Measurements from ENCODE around the gene TMEM200C.

The TMEM200C gene

DNA sequence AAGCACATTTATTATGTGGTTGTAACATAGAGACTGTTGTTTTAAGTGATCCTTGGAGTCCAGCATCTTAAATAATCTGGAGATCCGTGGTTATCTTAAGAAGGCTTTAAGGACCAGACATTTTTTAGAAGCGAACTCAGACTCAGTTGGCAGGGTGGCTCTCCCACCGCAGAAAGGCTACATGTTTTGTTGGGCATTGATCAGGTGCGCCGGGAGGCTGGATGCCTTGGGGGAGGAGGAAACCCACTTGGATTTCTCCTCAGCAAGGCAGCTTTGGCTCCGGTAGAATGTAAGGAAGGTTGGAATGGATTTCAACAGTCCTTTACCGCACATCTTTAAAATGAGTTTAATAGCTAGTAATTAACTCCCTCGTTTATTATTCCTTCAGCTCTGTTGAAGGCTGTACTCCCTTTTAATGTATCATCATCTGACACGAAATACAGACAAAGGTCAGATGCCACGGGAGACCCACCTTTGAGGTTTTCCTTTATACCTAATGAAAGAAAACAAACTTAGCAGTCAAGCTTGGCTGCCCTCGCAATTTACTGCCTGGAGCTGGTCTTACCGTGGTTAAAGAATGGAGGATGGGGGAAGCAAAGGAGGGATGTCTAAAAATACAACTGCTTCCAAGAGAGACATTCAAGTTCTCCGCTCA lies 1.2 kb downstream of the TMEM200C start (continued):
- TF ChIP-seq, protein P1, sequence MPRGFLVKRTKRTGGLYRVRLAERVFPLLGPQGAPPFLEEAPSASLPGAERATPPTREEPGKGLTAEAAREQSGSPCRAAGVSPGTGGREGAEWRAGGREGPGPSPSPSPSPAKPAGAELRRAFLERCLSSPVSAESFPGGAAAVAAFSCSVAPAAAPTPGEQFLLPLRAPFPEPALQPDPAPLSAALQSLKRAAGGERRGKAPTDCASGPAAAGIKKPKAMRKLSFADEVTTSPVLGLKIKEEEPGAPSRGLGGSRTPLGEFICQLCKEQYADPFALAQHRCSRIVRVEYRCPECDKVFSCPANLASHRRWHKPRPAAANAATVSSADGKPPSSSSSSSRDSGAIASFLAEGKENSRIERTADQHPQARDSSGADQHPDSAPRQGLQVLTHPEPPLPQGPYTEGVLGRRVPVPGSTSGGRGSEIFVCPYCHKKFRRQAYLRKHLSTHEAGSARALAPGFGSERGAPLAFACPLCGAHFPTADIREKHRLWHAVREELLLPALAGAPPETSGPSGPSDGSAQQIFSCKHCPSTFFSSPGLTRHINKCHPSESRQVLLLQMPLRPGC (tag by site-specific recombination; IDR thresholded peaks at IDR 0.05) = no peak
- no peak for TF ChIP-seq ZNF670 (tag by site-specific recombination; IDR thresholded peaks at IDR 0.05; ENCODE audit: low read depth)
- TF ChIP-seq, protein P2, sequence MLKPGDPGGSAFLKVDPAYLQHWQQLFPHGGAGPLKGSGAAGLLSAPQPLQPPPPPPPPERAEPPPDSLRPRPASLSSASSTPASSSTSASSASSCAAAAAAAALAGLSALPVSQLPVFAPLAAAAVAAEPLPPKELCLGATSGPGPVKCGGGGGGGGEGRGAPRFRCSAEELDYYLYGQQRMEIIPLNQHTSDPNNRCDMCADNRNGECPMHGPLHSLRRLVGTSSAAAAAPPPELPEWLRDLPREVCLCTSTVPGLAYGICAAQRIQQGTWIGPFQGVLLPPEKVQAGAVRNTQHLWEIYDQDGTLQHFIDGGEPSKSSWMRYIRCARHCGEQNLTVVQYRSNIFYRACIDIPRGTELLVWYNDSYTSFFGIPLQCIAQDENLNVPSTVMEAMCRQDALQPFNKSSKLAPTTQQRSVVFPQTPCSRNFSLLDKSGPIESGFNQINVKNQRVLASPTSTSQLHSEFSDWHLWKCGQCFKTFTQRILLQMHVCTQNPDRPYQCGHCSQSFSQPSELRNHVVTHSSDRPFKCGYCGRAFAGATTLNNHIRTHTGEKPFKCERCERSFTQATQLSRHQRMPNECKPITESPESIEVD (tag by site-specific recombination; IDR thresholded peaks at IDR 0.05) = no peak

DNA sequence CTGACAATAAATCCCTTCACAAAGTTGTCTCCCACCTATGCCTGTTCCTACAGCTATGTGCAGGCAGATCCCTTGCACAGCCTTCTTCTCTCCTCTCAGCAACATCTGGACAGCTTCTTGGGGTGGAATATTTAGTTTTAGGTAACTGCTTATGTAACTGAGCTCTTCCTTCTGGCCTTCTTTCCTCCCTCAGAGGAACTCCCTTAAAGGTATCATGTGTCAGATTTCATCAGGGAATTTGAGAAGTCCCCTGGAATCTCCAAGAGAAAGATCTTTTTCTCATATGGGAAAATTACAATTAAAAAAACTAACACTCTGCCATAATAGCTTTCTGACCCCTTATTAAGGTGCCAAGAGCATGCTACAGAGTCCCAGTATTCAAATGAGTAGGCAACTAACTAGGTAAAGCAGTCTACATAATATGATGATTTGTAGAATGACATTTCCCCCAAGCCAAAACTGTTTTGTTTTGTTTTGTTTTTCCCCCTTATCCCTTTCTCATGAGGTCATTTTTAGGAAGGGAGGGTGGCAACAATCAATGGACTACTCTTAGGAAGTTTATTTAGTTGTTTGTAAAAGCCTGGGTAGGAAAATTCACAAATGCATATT lies 2.4 kb downstream of the TMEM200C start:
- CTCF ChIA-PET = interaction anchor here (1.0 to 1.9 kb wide), 2 partner anchors 13 to 24 kb away, joined by 3 to 5 read pairs; no protein-coding TSS in a partner anchor
- Histone ChIP-seq H3K4me3 (ENCODE audit: low read depth, low read length) (no peak overlapping the region), H3K4me1 (ENCODE audit: control insufficient read depth, insufficient read depth, low read length) (peaks cover 20% of the 10 kb centered on the region), H3K9me3 (ENCODE audit: control insufficient read depth, insufficient read depth, low read depth, low read length) (no peaks in the 10 kb centered on the region), H3K27ac (ENCODE audit: extremely low read depth, low read depth, low read length) (no peak overlapping the region), H3K36me3 (ENCODE audit: control insufficient read depth in 2 of 2, insufficient read depth in 1 of 2, low read length in 2 of 2) (peaks cover 4 to 5% of the 10 kb centered on the region in 2 experiments; a peak in 2 of 3 replicates)
- TF ChIP-seq, protein P2 (tag by site-specific recombination; IDR thresholded peaks at IDR 0.05) = peak; percentile 61
- TF ChIP-seq ZNF140 (tag by site-specific recombination; IDR thresholded peaks at IDR 0.05) (no peak), ZNF341 (tag by site-specific recombination; IDR thresholded peaks at IDR 0.05; ENCODE audit: low read depth) (peak; percentile 91)
- POLR2A ChIA-PET = no interaction called here

DNA sequence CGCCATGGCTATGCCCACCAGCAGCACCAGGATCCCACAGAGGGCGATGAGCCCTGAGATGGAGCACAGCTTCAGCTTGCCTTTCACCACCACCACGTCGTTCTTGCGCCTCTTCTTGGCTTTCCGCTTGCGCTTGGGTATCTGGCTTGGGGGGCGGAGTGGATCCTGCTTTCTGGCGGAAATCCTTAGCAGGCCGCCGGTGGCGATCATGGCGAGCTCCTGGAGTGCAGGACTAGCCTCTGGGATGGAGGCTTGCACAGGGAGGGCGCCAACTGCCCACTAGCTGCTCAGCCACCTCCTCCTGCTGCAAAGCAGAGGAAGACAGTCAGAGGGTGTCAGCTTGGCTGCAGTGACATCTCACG lies 3.5 kb downstream of the TMEM200C start:
- POLR2A ChIA-PET = interaction anchor here (0.5 to 1.2 kb wide), 2 partner anchors 13 to 177 kb away, joined by 3 read pairs; no protein-coding TSS in a partner anchor
- CTCF ChIA-PET = interaction anchor here (0.6 to 5.2 kb wide), 5 partner anchors 14 to 1167 kb away, joined by 3 to 69 read pairs (median 3); no protein-coding TSS in a partner anchor
- TF ChIP-seq KLF1 (tag by site-specific recombination; IDR thresholded peaks at IDR 0.05) (no peak), ZNF138 (tag by site-specific recombination; IDR thresholded peaks at IDR 0.05; ENCODE audit: borderline replicate concordance) (no peak), ZNF394 (tag by site-specific recombination; IDR thresholded peaks at IDR 0.05; ENCODE audit: borderline replicate concordance) (no peak), ZNF23 (tag by site-specific recombination; IDR thresholded peaks at IDR 0.05; ENCODE audit: borderline replicate concordance) (no peak), ZSCAN16 (tag by site-specific recombination; IDR thresholded peaks at IDR 0.05) (no peak), ZNF558 (tag by site-specific recombination; IDR thresholded peaks at IDR 0.05) (no peak)
- TF ChIP-seq, protein P3, sequence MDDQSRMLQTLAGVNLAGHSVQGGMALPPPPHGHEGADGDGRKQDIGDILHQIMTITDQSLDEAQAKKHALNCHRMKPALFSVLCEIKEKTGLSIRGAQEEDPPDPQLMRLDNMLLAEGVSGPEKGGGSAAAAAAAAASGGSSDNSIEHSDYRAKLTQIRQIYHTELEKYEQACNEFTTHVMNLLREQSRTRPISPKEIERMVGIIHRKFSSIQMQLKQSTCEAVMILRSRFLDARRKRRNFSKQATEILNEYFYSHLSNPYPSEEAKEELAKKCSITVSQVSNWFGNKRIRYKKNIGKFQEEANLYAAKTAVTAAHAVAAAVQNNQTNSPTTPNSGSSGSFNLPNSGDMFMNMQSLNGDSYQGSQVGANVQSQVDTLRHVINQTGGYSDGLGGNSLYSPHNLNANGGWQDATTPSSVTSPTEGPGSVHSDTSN (CRISPR knock-in tag; IDR thresholded peaks at IDR 0.05) = no peak
- TF ChIP-seq, protein P4, sequence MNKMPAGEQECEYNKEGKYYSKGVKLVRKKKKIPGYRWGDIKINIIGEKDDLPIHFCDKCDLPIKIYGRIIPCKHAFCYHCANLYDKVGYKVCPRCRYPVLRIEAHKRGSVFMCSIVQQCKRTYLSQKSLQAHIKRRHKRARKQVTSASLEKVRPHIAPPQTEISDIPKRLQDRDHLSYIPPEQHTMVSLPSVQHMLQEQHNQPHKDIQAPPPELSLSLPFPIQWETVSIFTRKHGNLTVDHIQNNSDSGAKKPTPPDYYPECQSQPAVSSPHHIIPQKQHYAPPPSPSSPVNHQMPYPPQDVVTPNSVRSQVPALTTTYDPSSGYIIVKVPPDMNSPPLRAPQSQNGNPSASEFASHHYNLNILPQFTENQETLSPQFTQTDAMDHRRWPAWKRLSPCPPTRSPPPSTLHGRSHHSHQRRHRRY (tag by site-specific recombination; IDR thresholded peaks at IDR 0.05) = no peak
- TF ChIP-seq, protein P5, sequence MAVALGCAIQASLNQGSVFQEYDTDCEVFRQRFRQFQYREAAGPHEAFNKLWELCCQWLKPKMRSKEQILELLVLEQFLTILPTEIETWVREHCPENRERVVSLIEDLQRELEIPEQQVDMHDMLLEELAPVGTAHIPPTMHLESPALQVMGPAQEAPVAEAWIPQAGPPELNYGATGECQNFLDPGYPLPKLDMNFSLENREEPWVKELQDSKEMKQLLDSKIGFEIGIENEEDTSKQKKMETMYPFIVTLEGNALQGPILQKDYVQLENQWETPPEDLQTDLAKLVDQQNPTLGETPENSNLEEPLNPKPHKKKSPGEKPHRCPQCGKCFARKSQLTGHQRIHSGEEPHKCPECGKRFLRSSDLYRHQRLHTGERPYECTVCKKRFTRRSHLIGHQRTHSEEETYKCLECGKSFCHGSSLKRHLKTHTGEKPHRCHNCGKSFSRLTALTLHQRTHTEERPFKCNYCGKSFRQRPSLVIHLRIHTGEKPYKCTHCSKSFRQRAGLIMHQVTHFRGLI (tag by site-specific recombination; IDR thresholded peaks at IDR 0.05) = no peak
- TF ChIP-seq, protein P6, sequence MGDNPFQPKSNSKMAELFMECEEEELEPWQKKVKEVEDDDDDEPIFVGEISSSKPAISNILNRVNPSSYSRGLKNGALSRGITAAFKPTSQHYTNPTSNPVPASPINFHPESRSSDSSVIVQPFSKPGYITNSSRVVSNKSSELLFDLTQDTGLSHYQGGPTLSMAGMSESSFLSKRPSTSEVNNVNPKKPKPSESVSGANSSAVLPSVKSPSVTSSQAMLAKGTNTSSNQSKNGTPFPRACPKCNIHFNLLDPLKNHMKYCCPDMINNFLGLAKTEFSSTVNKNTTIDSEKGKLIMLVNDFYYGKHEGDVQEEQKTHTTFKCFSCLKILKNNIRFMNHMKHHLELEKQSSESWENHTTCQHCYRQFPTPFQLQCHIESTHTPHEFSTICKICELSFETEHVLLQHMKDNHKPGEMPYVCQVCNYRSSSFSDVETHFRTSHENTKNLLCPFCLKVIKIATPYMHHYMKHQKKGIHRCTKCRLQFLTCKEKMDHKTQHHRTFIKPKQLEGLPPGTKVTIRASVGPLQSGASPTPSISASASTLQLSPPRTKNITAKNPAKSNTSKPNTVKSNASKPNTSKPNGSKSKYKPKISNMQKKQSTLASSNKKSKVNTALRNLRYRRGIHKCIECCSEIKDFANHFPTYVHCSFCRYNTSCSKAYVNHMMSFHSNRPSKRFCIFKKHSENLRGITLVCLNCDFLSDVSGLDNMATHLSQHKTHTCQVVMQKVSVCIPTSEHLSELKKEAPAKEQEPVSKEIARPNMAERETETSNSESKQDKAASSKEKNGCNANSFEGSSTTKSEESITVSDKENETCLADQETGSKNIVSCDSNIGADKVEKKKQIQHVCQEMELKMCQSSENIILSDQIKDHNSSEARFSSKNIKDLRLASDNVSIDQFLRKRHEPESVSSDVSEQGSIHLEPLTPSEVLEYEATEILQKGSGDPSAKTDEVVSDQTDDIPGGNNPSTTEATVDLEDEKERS (tag by site-specific recombination; IDR thresholded peaks at IDR 0.05) = no peak
- TF ChIP-seq, protein P2 (tag by site-specific recombination; IDR thresholded peaks at IDR 0.05) = no peak

More for the DNA sequence above, 3.5 kb downstream of the TMEM200C start:
- Histone ChIP-seq H3K4me3 (ENCODE audit: low read depth, low read length) (no peak overlapping the region), H3K36me3 (ENCODE audit: control insufficient read depth in 2 of 2, insufficient read depth in 1 of 2, low read length in 2 of 2) (peaks cover 4 to 5% of the 10 kb centered on the region in 2 experiments; a peak in 2 of 3 replicates), H3K9me3 (ENCODE audit: control insufficient read depth, insufficient read depth, low read depth, low read length) (no peaks in the 10 kb centered on the region), H3K27ac (ENCODE audit: extremely low read depth, low read depth, low read length) (no peak overlapping the region), H3K4me1 (ENCODE audit: control insufficient read depth, insufficient read depth, low read length) (peaks cover 20% of the 10 kb centered on the region)

All from HEK293 (cell line).